ENCODE results near the gene ACAD10.

The ACAD10 gene

GRCh38 chr12:111685811-111686573, at the start of gene ACAD10, which contains the start of gene BRAP (continued):
- TF ChIP-seq SP7 (tag by site-specific recombination; IDR thresholded peaks at IDR 0.05), result peak; percentile 85
- peak; percentile 79 for TF ChIP-seq ZNF501 (tag by site-specific recombination; IDR thresholded peaks at IDR 0.05)
- no peak for TF ChIP-seq ZNF433 (tag by site-specific recombination; IDR thresholded peaks at IDR 0.05; ENCODE audit: low read depth)
- no peak for TF ChIP-seq ZNF473 (tag by site-specific recombination; IDR thresholded peaks at IDR 0.05)
- TF ChIP-seq OSR2 (tag by site-specific recombination; IDR thresholded peaks at IDR 0.05), result no peak
- TF ChIP-seq ZSCAN5A (tag by site-specific recombination; IDR thresholded peaks at IDR 0.05), result 0 out of 2 replicates have a peak, but pooled peaks have one; percentile 29
- no peak for TF ChIP-seq ZNF48 (tag by site-specific recombination; IDR thresholded peaks at IDR 0.05)
- peak; percentile 89 for TF ChIP-seq ZBTB17 (tag by site-specific recombination; IDR thresholded peaks at IDR 0.05)
- no peak for TF ChIP-seq ZNF202 (tag by site-specific recombination; IDR thresholded peaks at IDR 0.05; ENCODE audit: borderline replicate concordance)
- TF ChIP-seq PRDM2 (tag by site-specific recombination; IDR thresholded peaks at IDR 0.05; ENCODE audit: borderline replicate concordance), result 0 out of 2 replicates have a peak, but pooled peaks have one; percentile 48
- no peak for TF ChIP-seq ZNF488 (tag by site-specific recombination; IDR thresholded peaks at IDR 0.05)
- peak; percentile 79 for TF ChIP-seq ZNF600 (tag by site-specific recombination; IDR thresholded peaks at IDR 0.05)
- TF ChIP-seq ZNF791 (tag by site-specific recombination; IDR thresholded peaks at IDR 0.05), result no peak
- TF ChIP-seq ZNF555 (tag by site-specific recombination; conservative IDR thresholded peaks at IDR 0.05), result no peak
- peak; percentile 68; the same call in 1 of the 2 replicates for TF ChIP-seq TRIM28 (IDR thresholded peaks at IDR 0.05; ENCODE audit: borderline replicate concordance, low read length)
- 0 out of 2 replicates have a peak, but pooled peaks have one; percentile 27 for TF ChIP-seq SP3 (tag by site-specific recombination; IDR thresholded peaks at IDR 0.05)
- no peak for TF ChIP-seq TSHZ1 (tag by site-specific recombination; IDR thresholded peaks at IDR 0.05; ENCODE audit: borderline replicate concordance)
- no peak for TF ChIP-seq ZEB2 (tag by site-specific recombination; IDR thresholded peaks at IDR 0.05)
- TF ChIP-seq REST (tag by site-specific recombination; IDR thresholded peaks at IDR 0.05), result no peak
- TF ChIP-seq PBX3 (CRISPR knock-in tag; IDR thresholded peaks at IDR 0.05), result peak; percentile 49; the same call in 1 of the 2 replicates

Measured in HEK293 (cell line).